GM12892 (cell line): Measurements from ENCODE around the gene PPP1R7.

Experiments
- POLR2A ChIP-seq: IDR thresholded peaks from 2 replicates; pipeline ENCODE4 v1.6.1; 2011; ENCODE audit warnings: low read depth, low read length, control low read depth
- POLR2AphosphoS5 ChIP-seq: IDR thresholded peaks from 2 replicates; pipeline ENCODE4 v1.6.1; 2011; ENCODE audit warnings: low read depth, low read length, control low read depth

- TF ChIP-seq POLR2A (no peak), POLR2AphosphoS5 (no peak)
Observed at GRCh38 chr2:241112046-241112445, 38.2 kb upstream of the PPP1R7 start.
